AG20443 (cell line): ENCODE measurements around the gene MRPL37.

Source experiments
- DNase-seq: peaks from one replicate; pipeline ENCODE4 v3.0.0; 2012; ENCODE audit warnings: low spot score, mixed read lengths

The MRPL37 gene

GRCh38 chr1:54240741-54241335 is 40.9 kb downstream of the MRPL37 start:
- no peak for DNase-seq

- DNase-seq, result no peak
These were observed 41.4 kb downstream of the MRPL37 start for GRCh38 chr1:54241364-54241763.

- DNase-seq, result no peak
These were observed 43.1 kb downstream of the MRPL37 start for GRCh38 chr1:54243022-54243421.

GRCh38 chr1:54244655-54245054 is 44.7 kb downstream of the MRPL37 start:
- no peak for DNase-seq

GRCh38 chr1:54245501-54245900 is 45.5 kb downstream of the MRPL37 start:
- DNase-seq, result peak; percentile 37

GRCh38 chr1:54246116-54246721 is 46.3 kb downstream of the MRPL37 start:
- DNase-seq, result no peak

- no peak for DNase-seq
These were observed 48.0 kb downstream of the MRPL37 start for GRCh38 chr1:54247863-54248515.

- DNase-seq, result peak; percentile 67
These were observed 49.0 kb downstream of the MRPL37 start for GRCh38 chr1:54248966-54249365.

GRCh38 chr1:54249819-54250435 is 50.0 kb downstream of the MRPL37 start:
- peak; percentile 84 for DNase-seq

- no peak for DNase-seq
These were observed 50.7 kb downstream of the MRPL37 start for GRCh38 chr1:54250670-54251069.

- no peak for DNase-seq
These were observed 52.5 kb downstream of the MRPL37 start for GRCh38 chr1:54252371-54252936.

- DNase-seq, result peak; percentile 95
These were observed 53.5 kb downstream of the MRPL37 start for GRCh38 chr1:54253480-54253879.

GRCh38 chr1:54254055-54254454 is 54.1 kb downstream of the MRPL37 start:
- DNase-seq, result no peak

GRCh38 chr1:54255026-54255702 is 55.2 kb downstream of the MRPL37 start:
- peak; percentile 51 for DNase-seq

- no peak for DNase-seq
These were observed 56.8 kb downstream of the MRPL37 start for GRCh38 chr1:54256522-54257345.

GRCh38 chr1:54257346-54257620 is 57.3 kb downstream of the MRPL37 start:
- no peak for DNase-seq

- no peak for DNase-seq
These were observed 57.9 kb downstream of the MRPL37 start for GRCh38 chr1:54257876-54258275.

- no peak for DNase-seq
These were observed 59.7 kb downstream of the MRPL37 start for GRCh38 chr1:54259546-54260140.

GRCh38 chr1:54260810-54261209 is 60.8 kb downstream of the MRPL37 start:
- no peak for DNase-seq

GRCh38 chr1:54262244-54262643 is 62.3 kb downstream of the MRPL37 start:
- no peak for DNase-seq

GRCh38 chr1:54263601-54264226 is 63.7 kb downstream of the MRPL37 start:
- DNase-seq, result no peak
